HEK293 (cell line): Measurements from ENCODE around the gene VSTM2L.

Experiments
- GFI1B ChIP-seq: fragments of 450-650 bp; formaldehyde crosslinking; IDR thresholded peaks from 2 replicates; pipeline ENCODE4 v1.5.1; 2016; ENCODE audit warnings: missing biosample characterization, missing genetic modification characterization
- PRDM2 ChIP-seq: fragments of 450-650 bp; formaldehyde crosslinking; IDR thresholded peaks from 2 replicates; pipeline ENCODE4 v1.5.1; 2016; ENCODE audit warnings: missing biosample characterization, missing genetic modification characterization, borderline replicate concordance
- SETDB1 ChIP-seq: IDR thresholded peaks from one replicate; pipeline ENCODE4 v1.6.1; 2017; ENCODE audit warnings: mild to moderate bottlenecking, low read length, moderate library complexity, mixed read lengths; ENCODE audit not compliant: insufficient read length
- ZBTB20 ChIP-seq: fragments of 450-650 bp; formaldehyde crosslinking; IDR thresholded peaks from 2 replicates; pipeline ENCODE4 v1.5.1; 2016; ENCODE audit warnings: missing biosample characterization, missing genetic modification characterization
- ZEB2 ChIP-seq: fragments of 450-650 bp; formaldehyde crosslinking; IDR thresholded peaks from 2 replicates; pipeline ENCODE4 v1.5.1; 2016; ENCODE audit warnings: missing biosample characterization, missing genetic modification characterization
- ZFHX2 ChIP-seq: fragments of 450-650 bp; formaldehyde crosslinking; conservative IDR thresholded peaks from 2 replicates; pipeline ENCODE4 v1.5.1; 2016; ENCODE audit warnings: missing biosample characterization, missing genetic modification characterization
- ZFP3 ChIP-seq: fragments of 450-650 bp; formaldehyde crosslinking; IDR thresholded peaks from 2 replicates; pipeline ENCODE4 v1.5.1; 2016; ENCODE audit warnings: low read depth, missing biosample characterization, missing genetic modification characterization
- ZFP41 ChIP-seq: fragments of 450-650 bp; formaldehyde crosslinking; IDR thresholded peaks from 2 replicates; pipeline ENCODE4 v1.5.1; 2016; ENCODE audit warnings: missing biosample characterization, missing genetic modification characterization, borderline replicate concordance
- ZIC2 ChIP-seq: fragments of 450-650 bp; formaldehyde crosslinking; IDR thresholded peaks from 2 replicates; pipeline ENCODE4 v1.5.1; 2016; ENCODE audit warnings: missing biosample characterization, missing genetic modification characterization
- ZNF132 ChIP-seq: fragments of 450-650 bp; formaldehyde crosslinking; IDR thresholded peaks from 2 replicates; pipeline ENCODE4 v1.5.1; 2017; ENCODE audit warnings: missing biosample characterization, missing genetic modification characterization, borderline replicate concordance
- ZNF2 ChIP-seq: fragments of 450-650 bp; formaldehyde crosslinking; IDR thresholded peaks from 2 replicates; pipeline ENCODE4 v1.5.1; 2016; ENCODE audit warnings: missing biosample characterization, missing genetic modification characterization
- ZNF214 ChIP-seq: fragments of 450-650 bp; formaldehyde crosslinking; IDR thresholded peaks from 2 replicates; pipeline ENCODE4 v1.5.1; 2017; ENCODE audit warnings: missing biosample characterization, mild to moderate bottlenecking, missing genetic modification characterization, borderline replicate concordance
- ZNF248 ChIP-seq: fragments of 450-650 bp; formaldehyde crosslinking; IDR thresholded peaks from 2 replicates; pipeline ENCODE4 v1.5.1; 2017; ENCODE audit warnings: missing biosample characterization, missing genetic modification characterization
- ZNF26 ChIP-seq: fragments of 450-650 bp; formaldehyde crosslinking; IDR thresholded peaks from 2 replicates; pipeline ENCODE4 v1.5.1; 2016; ENCODE audit warnings: missing biosample characterization, missing genetic modification characterization
- ZNF292 ChIP-seq: fragments of 450-650 bp; formaldehyde crosslinking; IDR thresholded peaks from 2 replicates; pipeline ENCODE4 v1.5.1; 2016; ENCODE audit warnings: low read depth, missing biosample characterization, missing genetic modification characterization, borderline replicate concordance
- ZNF311 ChIP-seq: fragments of 450-650 bp; formaldehyde crosslinking; IDR thresholded peaks from 2 replicates; pipeline ENCODE4 v1.5.1; 2017; ENCODE audit warnings: missing biosample characterization, missing genetic modification characterization, borderline replicate concordance
- ZNF37A ChIP-seq: fragments of 450-650 bp; IDR thresholded peaks from 2 replicates; pipeline ENCODE4 v1.5.1; 2018; ENCODE audit warnings: missing biosample characterization, missing genetic modification characterization
- ZNF426 ChIP-seq: fragments of 450-650 bp; formaldehyde crosslinking; IDR thresholded peaks from 2 replicates; pipeline ENCODE4 v1.5.1; 2017; ENCODE audit warnings: missing biosample characterization, missing genetic modification characterization, mild to moderate bottlenecking, inconsistent platforms, moderate library complexity
- ZNF521 ChIP-seq: fragments of 450-650 bp; formaldehyde crosslinking; IDR thresholded peaks from 2 replicates; pipeline ENCODE4 v1.5.1; 2017; ENCODE audit warnings: missing biosample characterization, mild to moderate bottlenecking, missing genetic modification characterization
- ZNF530 ChIP-seq: fragments of 450-650 bp; formaldehyde crosslinking; IDR thresholded peaks from 2 replicates; pipeline ENCODE4 v1.5.1; 2016; ENCODE audit warnings: low read depth, missing biosample characterization, missing genetic modification characterization
- ZNF580 ChIP-seq: fragments of 450-650 bp; formaldehyde crosslinking; IDR thresholded peaks from 2 replicates; pipeline ENCODE4 v1.5.1; 2016; ENCODE audit warnings: missing biosample characterization, missing genetic modification characterization
- ZNF585B ChIP-seq: fragments of 450-650 bp; formaldehyde crosslinking; IDR thresholded peaks from 2 replicates; pipeline ENCODE4 v1.5.1; 2016; ENCODE audit warnings: missing biosample characterization, missing genetic modification characterization
- ZNF626 ChIP-seq: fragments of 450-650 bp; sonication (Bioruptor Pico); formaldehyde crosslinking; IDR thresholded peaks from 2 replicates; pipeline ENCODE4 v1.5.1; 2018; ENCODE audit warnings: missing biosample characterization, missing genetic modification characterization, inconsistent platforms
- ZNF701 ChIP-seq: fragments of 450-650 bp; formaldehyde crosslinking; IDR thresholded peaks from 2 replicates; pipeline ENCODE4 v1.5.1; 2016; ENCODE audit warnings: missing biosample characterization, missing genetic modification characterization
- ZSCAN4 ChIP-seq: fragments of 450-650 bp; formaldehyde crosslinking; IDR thresholded peaks from 2 replicates; pipeline ENCODE4 v1.5.1; 2017; ENCODE audit warnings: missing biosample characterization, missing genetic modification characterization
- TF ChIP-seq, protein P1 (sequence below): fragments of 450-650 bp; formaldehyde crosslinking; IDR thresholded peaks from 2 replicates; pipeline ENCODE4 v1.5.1; 2017; ENCODE audit warnings: missing biosample characterization, missing genetic modification characterization
- TF ChIP-seq, protein P2 (sequence below): fragments of 450-650 bp; formaldehyde crosslinking; IDR thresholded peaks from 2 replicates; pipeline ENCODE4 v1.5.1; 2016; ENCODE audit warnings: missing biosample characterization, missing genetic modification characterization

VSTM2L gene

GRCh38 chr20:37907677-37908401 lies 4.9 kb downstream of the VSTM2L start (continued):
- no peak for TF ChIP-seq PRDM2 (tag by site-specific recombination)
- no peak for TF ChIP-seq ZFP3 (tag by site-specific recombination)
- TF ChIP-seq ZBTB20 (tag by site-specific recombination): no peak
- TF ChIP-seq, protein P1, sequence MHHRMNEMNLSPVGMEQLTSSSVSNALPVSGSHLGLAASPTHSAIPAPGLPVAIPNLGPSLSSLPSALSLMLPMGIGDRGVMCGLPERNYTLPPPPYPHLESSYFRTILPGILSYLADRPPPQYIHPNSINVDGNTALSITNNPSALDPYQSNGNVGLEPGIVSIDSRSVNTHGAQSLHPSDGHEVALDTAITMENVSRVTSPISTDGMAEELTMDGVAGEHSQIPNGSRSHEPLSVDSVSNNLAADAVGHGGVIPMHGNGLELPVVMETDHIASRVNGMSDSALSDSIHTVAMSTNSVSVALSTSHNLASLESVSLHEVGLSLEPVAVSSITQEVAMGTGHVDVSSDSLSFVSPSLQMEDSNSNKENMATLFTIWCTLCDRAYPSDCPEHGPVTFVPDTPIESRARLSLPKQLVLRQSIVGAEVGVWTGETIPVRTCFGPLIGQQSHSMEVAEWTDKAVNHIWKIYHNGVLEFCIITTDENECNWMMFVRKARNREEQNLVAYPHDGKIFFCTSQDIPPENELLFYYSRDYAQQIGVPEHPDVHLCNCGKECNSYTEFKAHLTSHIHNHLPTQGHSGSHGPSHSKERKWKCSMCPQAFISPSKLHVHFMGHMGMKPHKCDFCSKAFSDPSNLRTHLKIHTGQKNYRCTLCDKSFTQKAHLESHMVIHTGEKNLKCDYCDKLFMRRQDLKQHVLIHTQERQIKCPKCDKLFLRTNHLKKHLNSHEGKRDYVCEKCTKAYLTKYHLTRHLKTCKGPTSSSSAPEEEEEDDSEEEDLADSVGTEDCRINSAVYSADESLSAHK (tag by site-specific recombination): peak; percentile 11; the same call in 1 of the 2 replicates
- no peak for TF ChIP-seq ZNF521 (tag by site-specific recombination)
- TF ChIP-seq GFI1B (tag by site-specific recombination): no peak
- TF ChIP-seq ZNF37A (tag by site-specific recombination): no peak
- no peak for TF ChIP-seq ZNF292 (tag by site-specific recombination)
- no peak for TF ChIP-seq ZNF248 (tag by site-specific recombination)
- TF ChIP-seq ZNF580: no peak
- TF ChIP-seq SETDB1: no peak
- no peak for TF ChIP-seq ZNF2 (tag by site-specific recombination)
- no peak for TF ChIP-seq ZNF214
- no peak for TF ChIP-seq ZNF626 (tag by site-specific recombination)
- no peak for TF ChIP-seq ZNF311 (tag by site-specific recombination)
- no peak for TF ChIP-seq ZNF26 (tag by site-specific recombination)
- TF ChIP-seq ZFHX2: peak; percentile 93
- TF ChIP-seq ZNF426 (tag by site-specific recombination): no peak
- TF ChIP-seq ZEB2 (tag by site-specific recombination): 0 out of 2 replicates have a peak, but pooled peaks have one; percentile 53
- no peak for TF ChIP-seq ZSCAN4 (tag by site-specific recombination)
- TF ChIP-seq, protein P2, sequence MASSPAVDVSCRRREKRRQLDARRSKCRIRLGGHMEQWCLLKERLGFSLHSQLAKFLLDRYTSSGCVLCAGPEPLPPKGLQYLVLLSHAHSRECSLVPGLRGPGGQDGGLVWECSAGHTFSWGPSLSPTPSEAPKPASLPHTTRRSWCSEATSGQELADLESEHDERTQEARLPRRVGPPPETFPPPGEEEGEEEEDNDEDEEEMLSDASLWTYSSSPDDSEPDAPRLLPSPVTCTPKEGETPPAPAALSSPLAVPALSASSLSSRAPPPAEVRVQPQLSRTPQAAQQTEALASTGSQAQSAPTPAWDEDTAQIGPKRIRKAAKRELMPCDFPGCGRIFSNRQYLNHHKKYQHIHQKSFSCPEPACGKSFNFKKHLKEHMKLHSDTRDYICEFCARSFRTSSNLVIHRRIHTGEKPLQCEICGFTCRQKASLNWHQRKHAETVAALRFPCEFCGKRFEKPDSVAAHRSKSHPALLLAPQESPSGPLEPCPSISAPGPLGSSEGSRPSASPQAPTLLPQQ (tag by site-specific recombination): peak; percentile 39; the same call in 1 of the 2 replicates
- TF ChIP-seq ZIC2 (tag by site-specific recombination): peak; percentile 80
- no peak for TF ChIP-seq ZNF132
- no peak for TF ChIP-seq ZFP41 (tag by site-specific recombination)
- no peak for TF ChIP-seq ZNF530 (tag by site-specific recombination)
- TF ChIP-seq ZNF701 (tag by site-specific recombination): no peak
- no peak for TF ChIP-seq ZNF585B
